ENCODE data around the gene FAM98B. TPM values are rescaled to one million over a fixed set of nuclear protein-coding genes. Genes with fewer than 3 reads are reported as not detected.
A peak's percentile ranks its signal among the peaks of the same experiment; 100 is the strongest.
"Not testable (repeated sequence)": the region's sequence is repeated elsewhere in the genome, so short reads cannot be mapped to it uniquely, and the experiment has no call there.

The FAM98B gene
- total and polyA plus RNA-seq, 2 experiments from 2014 or later = 10.1 to 32.5 TPM

DNA sequence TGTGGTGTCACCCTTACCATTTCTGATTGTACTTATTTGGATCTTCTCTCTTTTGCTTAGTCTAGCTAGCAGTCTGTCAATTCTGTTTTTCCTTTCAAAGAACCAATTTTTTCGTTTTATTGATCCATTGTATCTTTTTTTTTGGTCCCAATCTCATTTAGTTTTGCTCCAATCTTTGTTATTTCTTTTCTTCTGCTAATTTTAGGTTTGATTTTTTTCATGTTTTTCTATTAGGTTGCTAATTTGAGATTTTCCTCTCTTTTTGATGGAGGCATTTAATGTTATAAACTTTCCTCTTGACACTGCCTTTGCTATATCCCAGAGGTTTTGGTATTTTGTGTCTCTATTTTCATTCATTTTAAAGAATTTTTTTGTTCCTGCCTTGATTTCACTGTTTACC is 16.9 kb upstream of the FAM98B start:
- Histone ChIP-seq H3K4me3 (no peak overlapping the region), H3K27ac (ENCODE audit: low read depth) (no peak overlapping the region), H3K9me2 (ENCODE audit: insufficient read depth) (no peaks in the 10 kb centered on the region), H3F3A (replicated peaks; ENCODE audit: low read depth) (no peaks in the 10 kb centered on the region), H3K27me3 (ENCODE audit: insufficient read depth) (no peaks in the 10 kb centered on the region), H4K20me1 (replicated peaks; ENCODE audit: insufficient read depth) (no peaks in the 10 kb centered on the region), H3K36me3 (ENCODE audit: insufficient read depth) (no peaks in the 10 kb centered on the region), H3K4me2 (no peak overlapping the region), H3K4me1 (ENCODE audit: insufficient read depth) (no peaks in the 10 kb centered on the region), H2AFZ (no peak overlapping the region), H3K79me2 (replicated peaks; ENCODE audit: insufficient read depth) (no peaks in the 10 kb centered on the region)
- H3K9me3 Mint-ChIP-seq = no peaks in the 10 kb centered on the region
- no peak overlapping the region for H3K27ac Mint-ChIP-seq
- TF ChIP-seq EZH2phosphoT487 (IDR thresholded peaks at IDR 0.05; ENCODE audit: unreplicated experiment) (no peak), NANOG (IDR thresholded peaks at IDR 0.05; ENCODE audit: borderline replicate concordance) (no peak), EZH2 (IDR thresholded peaks at IDR 0.05; ENCODE audit: low read depth, unreplicated experiment) (no peak), ZNF331 (CRISPR knock-in tag; IDR thresholded peaks at IDR 0.05; ENCODE audit: low read depth) (no peak)
- TF ChIP-seq, protein P1, sequence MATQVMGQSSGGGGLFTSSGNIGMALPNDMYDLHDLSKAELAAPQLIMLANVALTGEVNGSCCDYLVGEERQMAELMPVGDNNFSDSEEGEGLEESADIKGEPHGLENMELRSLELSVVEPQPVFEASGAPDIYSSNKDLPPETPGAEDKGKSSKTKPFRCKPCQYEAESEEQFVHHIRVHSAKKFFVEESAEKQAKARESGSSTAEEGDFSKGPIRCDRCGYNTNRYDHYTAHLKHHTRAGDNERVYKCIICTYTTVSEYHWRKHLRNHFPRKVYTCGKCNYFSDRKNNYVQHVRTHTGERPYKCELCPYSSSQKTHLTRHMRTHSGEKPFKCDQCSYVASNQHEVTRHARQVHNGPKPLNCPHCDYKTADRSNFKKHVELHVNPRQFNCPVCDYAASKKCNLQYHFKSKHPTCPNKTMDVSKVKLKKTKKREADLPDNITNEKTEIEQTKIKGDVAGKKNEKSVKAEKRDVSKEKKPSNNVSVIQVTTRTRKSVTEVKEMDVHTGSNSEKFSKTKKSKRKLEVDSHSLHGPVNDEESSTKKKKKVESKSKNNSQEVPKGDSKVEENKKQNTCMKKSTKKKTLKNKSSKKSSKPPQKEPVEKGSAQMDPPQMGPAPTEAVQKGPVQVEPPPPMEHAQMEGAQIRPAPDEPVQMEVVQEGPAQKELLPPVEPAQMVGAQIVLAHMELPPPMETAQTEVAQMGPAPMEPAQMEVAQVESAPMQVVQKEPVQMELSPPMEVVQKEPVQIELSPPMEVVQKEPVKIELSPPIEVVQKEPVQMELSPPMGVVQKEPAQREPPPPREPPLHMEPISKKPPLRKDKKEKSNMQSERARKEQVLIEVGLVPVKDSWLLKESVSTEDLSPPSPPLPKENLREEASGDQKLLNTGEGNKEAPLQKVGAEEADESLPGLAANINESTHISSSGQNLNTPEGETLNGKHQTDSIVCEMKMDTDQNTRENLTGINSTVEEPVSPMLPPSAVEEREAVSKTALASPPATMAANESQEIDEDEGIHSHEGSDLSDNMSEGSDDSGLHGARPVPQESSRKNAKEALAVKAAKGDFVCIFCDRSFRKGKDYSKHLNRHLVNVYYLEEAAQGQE (IDR thresholded peaks at IDR 0.05; ENCODE audit: unreplicated experiment) = no peak
- TF ChIP-seq, protein P2, sequence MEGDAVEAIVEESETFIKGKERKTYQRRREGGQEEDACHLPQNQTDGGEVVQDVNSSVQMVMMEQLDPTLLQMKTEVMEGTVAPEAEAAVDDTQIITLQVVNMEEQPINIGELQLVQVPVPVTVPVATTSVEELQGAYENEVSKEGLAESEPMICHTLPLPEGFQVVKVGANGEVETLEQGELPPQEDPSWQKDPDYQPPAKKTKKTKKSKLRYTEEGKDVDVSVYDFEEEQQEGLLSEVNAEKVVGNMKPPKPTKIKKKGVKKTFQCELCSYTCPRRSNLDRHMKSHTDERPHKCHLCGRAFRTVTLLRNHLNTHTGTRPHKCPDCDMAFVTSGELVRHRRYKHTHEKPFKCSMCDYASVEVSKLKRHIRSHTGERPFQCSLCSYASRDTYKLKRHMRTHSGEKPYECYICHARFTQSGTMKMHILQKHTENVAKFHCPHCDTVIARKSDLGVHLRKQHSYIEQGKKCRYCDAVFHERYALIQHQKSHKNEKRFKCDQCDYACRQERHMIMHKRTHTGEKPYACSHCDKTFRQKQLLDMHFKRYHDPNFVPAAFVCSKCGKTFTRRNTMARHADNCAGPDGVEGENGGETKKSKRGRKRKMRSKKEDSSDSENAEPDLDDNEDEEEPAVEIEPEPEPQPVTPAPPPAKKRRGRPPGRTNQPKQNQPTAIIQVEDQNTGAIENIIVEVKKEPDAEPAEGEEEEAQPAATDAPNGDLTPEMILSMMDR (conservative IDR thresholded peaks at IDR 0.05; ENCODE audit: low read depth in 2 of 2) = no peak
- ATAC-seq = no peak
- DNase-seq (ENCODE audit: low spot score) = no peak
- H3K36me3 Mint-ChIP-seq (ENCODE audit: low read depth) = no peaks in the 10 kb centered on the region
- H3K4me1 Mint-ChIP-seq = peaks cover 5% of the 10 kb centered on the region; the same call in 1 of the 3 replicates
- H3K4me3 Mint-ChIP-seq = no peak overlapping the region
- peaks cover 8% of the 10 kb centered on the region for H3K27me3 Mint-ChIP-seq (ENCODE audit: insufficient read depth, low read depth, poor library complexity)

DNA sequence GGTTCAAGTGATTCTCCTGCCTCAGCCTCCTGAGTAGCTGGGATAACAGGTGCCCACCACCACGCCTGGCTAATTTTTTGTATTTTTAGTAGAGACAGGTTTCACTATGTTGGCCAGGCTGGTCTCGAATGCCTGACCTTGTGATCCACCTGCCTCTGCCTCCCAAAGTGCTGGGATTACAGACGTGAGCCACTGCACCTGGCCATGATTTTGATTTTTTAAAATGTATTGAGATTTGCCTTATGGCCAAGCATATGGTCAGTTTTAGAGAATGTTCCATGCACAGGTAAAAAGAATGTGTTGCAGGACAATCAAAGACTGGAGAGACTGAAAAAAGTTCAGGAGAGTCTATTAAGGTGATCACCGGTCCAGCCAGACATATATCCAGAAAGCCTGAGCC is 16.3 kb upstream of the FAM98B start:
- not testable (repeated sequence) for H3K4me3 ChIP-seq; H3K27ac ChIP-seq (ENCODE audit: low read depth); H4K20me1 ChIP-seq (replicated peaks; ENCODE audit: insufficient read depth); DNase-seq (ENCODE audit: low spot score); H3K9me2 ChIP-seq (ENCODE audit: insufficient read depth); H3K4me2 ChIP-seq; H3K27me3 ChIP-seq (ENCODE audit: insufficient read depth); H3K27me3 Mint-ChIP-seq (ENCODE audit: insufficient read depth, low read depth, poor library complexity); H3K79me2 ChIP-seq (replicated peaks; ENCODE audit: insufficient read depth); H3K36me3 ChIP-seq (ENCODE audit: insufficient read depth); H3K4me3 Mint-ChIP-seq; H3F3A ChIP-seq (replicated peaks; ENCODE audit: low read depth); H3K9me3 Mint-ChIP-seq; H3K4me1 ChIP-seq (ENCODE audit: insufficient read depth); H3K4me1 Mint-ChIP-seq; ATAC-seq; H3K36me3 Mint-ChIP-seq (ENCODE audit: low read depth); H3K27ac Mint-ChIP-seq
- H2AFZ ChIP-seq = peak overlapping the region; percentile 48; the same call in 1 of the 2 replicates

Data from GM23338 (cell line).